ENCODE measurements around the gene NRIP1. TPM values are rescaled to one million over a fixed set of nuclear protein-coding genes. Genes with fewer than 3 reads are reported as not detected.

Gene NRIP1
- polyA plus RNA-seq, 1 donor (not counting 4 experiments of a cell fraction or from before 2014, with no cell fraction given): 25.5 TPM

DNA sequence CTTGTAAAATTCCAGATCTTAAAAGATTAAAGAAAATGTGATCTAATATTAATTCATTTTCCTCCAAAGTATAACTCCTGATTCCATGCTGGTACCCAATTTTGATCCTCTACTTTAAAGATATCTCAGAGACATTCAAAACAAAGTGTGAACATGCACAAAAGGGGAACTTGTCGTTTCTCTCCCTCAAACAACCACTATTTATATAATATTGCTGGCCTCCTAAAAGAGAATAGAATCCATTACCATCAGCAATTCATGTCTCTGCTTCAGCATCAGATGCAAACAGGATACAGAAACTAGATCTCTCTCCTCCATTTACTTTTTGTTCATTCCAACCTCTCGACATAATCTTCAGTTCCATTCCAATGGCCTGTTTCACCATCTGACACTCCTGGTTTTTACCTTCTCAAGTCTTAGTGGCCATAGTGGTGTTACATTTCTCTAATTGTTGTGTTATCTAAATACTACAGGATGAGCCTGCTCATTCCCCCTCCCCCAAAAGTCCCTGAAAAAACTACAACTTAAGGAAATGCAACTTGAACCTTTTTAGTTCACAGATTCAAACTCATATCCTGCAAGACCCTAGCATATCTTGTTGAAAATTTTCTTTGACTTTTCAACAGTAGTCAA, 4.1 kb downstream of the NRIP1 start:
- H3K4me3 ChIP-seq (ENCODE audit: control insufficient read depth in 2 of 3, extremely low read depth in 1 of 3, insufficient read depth in 2 of 3, low read depth in 1 of 3, low read length in 3 of 3): peak overlapping the region in 1 of 3 experiments; percentile 99
- H3K27me3 ChIP-seq (ENCODE audit: control insufficient read depth, extremely low read depth, insufficient read depth, low read length): no peaks in the 10 kb centered on the region
- H3K9ac ChIP-seq (ENCODE audit: control insufficient read depth, extremely low read depth, insufficient read depth, low read length): no peak overlapping the region
- H3K4me1 ChIP-seq (ENCODE audit: control insufficient read depth, extremely low read depth, insufficient read depth, low read length): peaks cover 23% of the 10 kb centered on the region
- peaks cover 5% of the 10 kb centered on the region for H3K9me1 ChIP-seq (ENCODE audit: control insufficient read depth, extremely low read depth, insufficient read depth, low read length)
- peaks cover 90% of the 10 kb centered on the region for H3K79me2 ChIP-seq (ENCODE audit: control insufficient read depth, insufficient read depth, low read length)
- no peaks in the 10 kb centered on the region for H3K9me3 ChIP-seq (ENCODE audit: control insufficient read depth, low read depth, low read length)
- TF ChIP-seq EZH2 (IDR thresholded peaks at IDR 0.05; ENCODE audit: low read length): no peak
- TF ChIP-seq, protein P1, sequence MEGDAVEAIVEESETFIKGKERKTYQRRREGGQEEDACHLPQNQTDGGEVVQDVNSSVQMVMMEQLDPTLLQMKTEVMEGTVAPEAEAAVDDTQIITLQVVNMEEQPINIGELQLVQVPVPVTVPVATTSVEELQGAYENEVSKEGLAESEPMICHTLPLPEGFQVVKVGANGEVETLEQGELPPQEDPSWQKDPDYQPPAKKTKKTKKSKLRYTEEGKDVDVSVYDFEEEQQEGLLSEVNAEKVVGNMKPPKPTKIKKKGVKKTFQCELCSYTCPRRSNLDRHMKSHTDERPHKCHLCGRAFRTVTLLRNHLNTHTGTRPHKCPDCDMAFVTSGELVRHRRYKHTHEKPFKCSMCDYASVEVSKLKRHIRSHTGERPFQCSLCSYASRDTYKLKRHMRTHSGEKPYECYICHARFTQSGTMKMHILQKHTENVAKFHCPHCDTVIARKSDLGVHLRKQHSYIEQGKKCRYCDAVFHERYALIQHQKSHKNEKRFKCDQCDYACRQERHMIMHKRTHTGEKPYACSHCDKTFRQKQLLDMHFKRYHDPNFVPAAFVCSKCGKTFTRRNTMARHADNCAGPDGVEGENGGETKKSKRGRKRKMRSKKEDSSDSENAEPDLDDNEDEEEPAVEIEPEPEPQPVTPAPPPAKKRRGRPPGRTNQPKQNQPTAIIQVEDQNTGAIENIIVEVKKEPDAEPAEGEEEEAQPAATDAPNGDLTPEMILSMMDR (optimal IDR thresholded peaks at IDR 0.05 in 1 of 3, IDR thresholded peaks at IDR 0.05 in 1 of 3, conservative IDR thresholded peaks at IDR 0.05 in 1 of 3; ENCODE audit: extremely low read depth in 1 of 3, insufficient read depth in 2 of 3, low read length in 3 of 3): no peak
- no peak overlapping the region for H2AFZ ChIP-seq (ENCODE audit: control insufficient read depth, low read length)
- H4K20me1 ChIP-seq (ENCODE audit: control insufficient read depth, extremely low read depth, insufficient read depth, low read length): peaks cover 11% of the 10 kb centered on the region
- dilution Hi-C loops (cut with MboI; ENCODE audit: extremely low pct_ligation_motif_present, low sequenced_read_pairs): no loop called here
- H3K36me3 ChIP-seq (ENCODE audit: control insufficient read depth in 2 of 2, extremely low read depth in 1 of 2, insufficient read depth in 2 of 2, low read length in 2 of 2): no peaks in the 10 kb centered on the region
- FAIRE-seq (peak; percentile 48), DNase-seq (ENCODE audit: low read depth, low spot score) (no peak)
- no peak overlapping the region for H3K27ac ChIP-seq (ENCODE audit: control insufficient read depth, insufficient read depth, low read length)
- peak overlapping the region; percentile 83 for H3K4me2 ChIP-seq (ENCODE audit: control insufficient read depth, extremely low read depth, insufficient read depth, low read depth, low read length)

DNA sequence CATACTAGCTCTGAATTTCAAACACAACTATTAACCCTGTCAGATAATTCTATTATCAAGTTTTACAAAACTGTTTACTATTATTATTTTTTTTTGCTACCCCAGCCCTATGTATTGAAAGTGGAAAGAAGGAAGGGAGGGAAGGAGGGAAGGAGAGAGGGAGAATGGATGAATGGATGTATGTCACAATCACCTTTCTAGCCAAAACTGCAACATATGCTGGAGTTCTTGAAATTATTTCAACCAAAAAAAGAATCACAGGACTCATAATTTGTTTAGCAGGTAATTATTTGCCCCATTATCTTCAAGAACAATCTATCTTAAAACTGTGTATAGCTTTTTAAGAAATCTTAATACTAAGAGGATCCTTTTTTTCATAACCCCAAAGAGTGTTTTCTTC, 5.4 kb downstream of the NRIP1 start:
- Histone ChIP-seq H3K9me1 (ENCODE audit: control insufficient read depth, extremely low read depth, insufficient read depth, low read length) (peaks cover 5% of the 10 kb centered on the region), H3K27me3 (ENCODE audit: control insufficient read depth, extremely low read depth, insufficient read depth, low read length) (no peaks in the 10 kb centered on the region), H3K27ac (ENCODE audit: control insufficient read depth, insufficient read depth, low read length) (no peak overlapping the region), H3K36me3 (ENCODE audit: control insufficient read depth in 2 of 2, extremely low read depth in 1 of 2, insufficient read depth in 2 of 2, low read length in 2 of 2) (peaks cover 0 to 1% of the 10 kb centered on the region in 2 experiments), H3K4me1 (ENCODE audit: control insufficient read depth, extremely low read depth, insufficient read depth, low read length) (peaks cover 23% of the 10 kb centered on the region), H3K79me2 (ENCODE audit: control insufficient read depth, insufficient read depth, low read length) (peaks cover 100% of the 10 kb centered on the region), H4K20me1 (ENCODE audit: control insufficient read depth, extremely low read depth, insufficient read depth, low read length) (peaks cover 17% of the 10 kb centered on the region), H3K4me2 (ENCODE audit: control insufficient read depth, extremely low read depth, insufficient read depth, low read depth, low read length) (no peak overlapping the region), H3K9ac (ENCODE audit: control insufficient read depth, extremely low read depth, insufficient read depth, low read length) (no peak overlapping the region), H3K9me3 (ENCODE audit: control insufficient read depth, low read depth, low read length) (no peaks in the 10 kb centered on the region), H2AFZ (ENCODE audit: control insufficient read depth, low read length) (no peak overlapping the region), H3K4me3 (ENCODE audit: control insufficient read depth in 2 of 3, extremely low read depth in 1 of 3, insufficient read depth in 2 of 3, low read depth in 1 of 3, low read length in 3 of 3) (no peak overlapping the region)
- DNase-seq (ENCODE audit: low read depth, low spot score) (no peak), FAIRE-seq (no peak)
- dilution Hi-C loops (cut with MboI; ENCODE audit: extremely low pct_ligation_motif_present, low sequenced_read_pairs): no loop called here
- TF ChIP-seq EZH2 (IDR thresholded peaks at IDR 0.05; ENCODE audit: low read length): no peak
- TF ChIP-seq, protein P1 (optimal IDR thresholded peaks at IDR 0.05 in 1 of 3, IDR thresholded peaks at IDR 0.05 in 1 of 3, conservative IDR thresholded peaks at IDR 0.05 in 1 of 3; ENCODE audit: extremely low read depth in 1 of 3, insufficient read depth in 2 of 3, low read length in 3 of 3): no peak
